Skin of body (tissue), 2 donors: ENCODE results near the gene BRD3. TPM values are rescaled to one million over a fixed set of nuclear protein-coding genes. Genes with fewer than 3 reads are reported as not detected.

Experiments used
- DNase-seq: peaks from one replicate; lab custom pipeline; 2025; lab: John Stamatoyannopoulos, UW
- total RNA-seq: library from RNA; depleted of rRNA; stranded (reverse); fragments of >200 nt; gene quantifications from one replicate; pipeline ENCODE4 v1.2.3, GENCODE V29; 2014

BRD3 gene
- total RNA-seq, 1 donor from 2014 or later = 16.7 TPM

DNA sequence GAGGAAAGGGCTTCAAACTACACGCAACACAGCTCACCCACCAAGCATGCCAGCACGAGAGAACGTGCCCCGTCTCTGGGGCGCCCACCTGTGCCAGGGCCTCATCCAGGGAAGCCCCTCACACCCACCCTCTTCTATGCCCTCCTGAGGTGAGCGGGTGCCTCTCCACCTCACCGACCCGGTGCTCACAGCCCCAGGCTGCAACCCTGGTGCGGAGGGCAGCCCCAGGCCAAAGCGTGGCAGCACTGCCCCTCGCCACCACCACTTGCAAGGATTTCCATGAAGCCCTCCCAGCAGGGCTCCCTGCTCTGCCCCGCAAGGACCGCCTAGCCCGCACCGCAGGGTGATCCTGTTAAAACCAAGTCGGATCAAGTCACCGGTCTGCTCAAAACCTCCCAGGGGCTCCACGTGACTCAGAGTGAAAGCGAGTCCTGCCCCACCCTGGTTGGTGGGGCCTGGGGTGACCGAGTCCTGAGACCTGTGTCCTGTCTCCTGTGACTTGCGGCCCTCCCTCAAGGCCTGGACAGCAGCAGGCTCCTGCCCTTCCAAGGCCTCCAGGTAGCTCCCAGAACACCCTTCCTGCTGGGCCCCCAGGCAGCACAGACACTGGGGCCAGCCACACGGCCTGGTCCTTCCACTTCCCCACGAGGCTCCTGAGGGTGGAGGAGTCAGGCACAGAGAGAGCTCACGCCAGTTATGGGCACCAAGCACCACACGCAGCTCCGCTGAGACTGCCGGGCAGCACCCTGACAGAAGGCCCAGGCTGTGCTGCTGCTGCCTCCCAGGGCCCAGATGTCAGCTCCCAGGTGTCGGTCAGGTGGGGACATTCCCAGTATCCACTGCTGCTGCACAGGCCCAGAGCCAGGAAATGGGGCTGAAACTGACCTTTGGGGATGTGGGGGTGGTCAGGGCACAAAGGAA is 12.7 kb downstream of the BRD3 start:
- no peak for DNase-seq

DNA sequence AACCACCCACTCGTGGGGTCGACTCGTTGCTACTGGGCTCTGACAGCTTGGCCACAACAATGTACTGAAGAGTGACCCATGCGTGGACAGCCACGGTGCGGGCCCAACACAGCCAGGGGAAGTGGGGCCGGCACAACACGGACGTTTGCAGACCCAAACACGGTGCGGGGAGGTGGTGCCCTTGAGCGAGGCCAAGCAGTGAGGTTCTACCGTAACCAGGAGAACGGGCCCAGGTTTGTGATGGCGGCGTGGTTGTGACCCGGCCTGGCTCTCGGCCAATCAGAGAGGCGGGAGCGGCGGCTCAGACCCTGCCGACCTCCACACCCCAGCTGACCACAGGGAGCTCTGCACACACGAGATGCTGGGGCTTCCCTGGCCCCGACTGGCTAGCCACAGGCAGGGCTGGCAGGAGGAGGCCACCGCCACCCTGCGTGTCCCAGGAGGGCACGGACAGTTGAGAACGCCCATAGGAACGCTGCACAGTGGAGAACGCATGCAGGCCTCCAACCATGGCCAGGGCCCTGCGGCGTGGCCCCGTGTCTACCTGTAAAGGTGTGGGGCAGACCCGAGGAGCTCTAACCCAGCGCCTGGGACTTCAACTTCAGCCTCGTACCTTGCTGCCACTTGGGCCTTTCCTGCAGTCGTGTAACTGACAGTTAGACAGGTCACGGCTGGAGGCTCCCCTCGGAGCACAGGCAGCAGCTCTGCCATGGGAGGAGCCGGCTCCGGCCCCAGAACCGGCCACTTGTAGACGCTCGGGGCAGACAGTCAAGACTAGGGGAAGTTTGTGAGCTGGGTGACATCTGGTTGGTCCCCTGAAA is 13.7 kb downstream of the BRD3 start:
- no peak for DNase-seq

DNA sequence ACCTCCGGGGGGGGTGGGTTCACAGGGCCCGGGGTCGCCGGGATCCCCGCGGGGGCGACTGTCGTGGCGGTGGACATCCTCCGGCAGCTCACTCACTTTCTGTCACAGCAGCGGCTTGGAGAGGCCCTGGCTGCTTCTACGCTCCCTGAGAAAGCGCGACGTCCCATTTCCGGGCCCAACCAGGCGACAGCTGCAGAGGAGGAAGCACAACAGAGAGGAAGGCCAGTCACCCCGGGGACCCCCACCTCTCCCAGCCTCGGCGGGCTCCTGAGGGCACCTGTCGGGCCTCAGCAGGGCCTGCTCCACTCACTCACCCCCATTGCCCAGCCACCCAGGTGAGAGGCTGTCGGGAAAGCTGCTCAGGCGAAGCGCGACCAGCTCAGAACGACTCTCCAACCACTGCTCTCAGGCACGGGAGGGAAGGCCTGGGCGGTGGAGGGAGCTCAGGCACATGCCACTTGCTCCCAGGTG is 14.4 kb downstream of the BRD3 start:
- DNase-seq = no peak

DNA sequence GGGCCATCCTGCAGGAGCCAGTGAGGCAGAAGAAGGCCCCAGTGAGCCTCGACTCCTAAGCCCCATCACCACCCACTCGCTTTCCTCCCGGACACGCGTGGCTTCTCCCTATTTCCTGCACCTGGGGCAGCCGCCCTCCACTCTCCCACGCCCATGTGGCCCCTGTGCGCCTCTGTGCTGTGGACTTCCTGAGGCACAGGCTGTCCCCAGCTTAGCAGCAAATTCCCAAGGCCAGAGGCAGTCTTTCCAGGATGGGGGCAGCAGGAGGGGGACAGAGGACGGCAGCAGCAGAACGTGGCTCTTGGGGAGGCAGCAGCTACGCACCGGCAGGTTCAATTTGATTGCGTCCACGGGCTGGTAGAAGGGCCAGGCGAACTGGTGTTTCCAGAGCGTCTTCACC is 14.9 kb downstream of the BRD3 start:
- no peak for DNase-seq

DNA sequence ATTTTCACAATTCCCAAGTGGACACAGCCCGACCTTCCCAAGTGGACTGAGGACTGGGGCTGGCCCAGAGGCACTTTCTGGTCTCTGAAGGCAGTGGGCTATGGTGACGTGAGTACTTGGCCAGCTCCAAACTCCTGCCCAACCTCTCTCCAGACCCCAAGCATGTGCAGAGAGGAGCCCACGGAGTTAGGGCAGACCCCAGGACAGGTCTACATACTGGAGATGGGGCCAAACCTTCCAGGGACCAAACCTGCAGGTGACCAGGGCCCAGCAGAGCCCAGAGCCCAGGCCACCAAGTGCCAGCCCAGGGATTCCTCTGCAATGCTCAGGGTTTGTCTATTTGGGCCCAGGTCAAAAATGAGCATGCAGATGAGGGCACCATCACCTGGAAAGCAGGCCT is 15.3 kb downstream of the BRD3 start:
- no peak for DNase-seq

DNA sequence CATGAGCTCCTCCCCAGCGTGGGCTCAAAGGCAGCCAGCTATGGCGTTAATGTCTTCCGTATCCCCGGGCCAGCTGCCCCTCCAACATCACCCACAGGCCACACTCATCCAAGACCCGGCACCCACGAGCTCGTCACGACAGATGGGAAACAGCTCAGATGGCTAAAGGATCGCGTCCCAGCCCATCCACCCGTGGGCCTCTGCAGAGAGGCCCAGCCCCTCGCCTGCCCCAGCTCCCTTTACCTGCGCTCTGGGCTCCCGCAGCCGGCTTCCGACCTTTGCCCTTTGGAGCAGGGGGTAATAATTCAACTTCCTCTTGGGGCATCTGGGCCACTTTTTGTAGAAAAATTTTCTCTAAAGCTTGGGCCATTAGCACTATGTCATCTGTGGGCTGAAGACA is 16.5 kb downstream of the BRD3 start:
- DNase-seq = no peak

DNA sequence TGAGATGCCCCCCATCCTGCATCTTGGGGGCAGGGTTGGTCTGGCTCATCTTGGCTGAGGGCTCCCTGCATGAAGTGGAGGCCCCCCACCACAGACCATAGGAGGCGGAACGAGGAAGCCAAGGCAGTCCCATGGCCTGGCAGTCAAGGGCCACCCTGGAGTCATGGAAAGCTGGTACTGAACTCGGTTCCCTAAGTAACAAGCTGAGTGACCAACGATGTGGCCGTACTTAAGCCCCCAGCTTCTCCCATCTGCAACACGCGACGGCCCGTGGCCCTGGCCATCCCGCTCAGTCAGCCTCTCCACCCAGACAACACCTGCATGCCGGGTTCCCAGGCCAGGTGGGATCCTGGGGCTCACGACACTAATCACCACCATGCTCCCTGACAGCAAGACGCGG is 17.1 kb downstream of the BRD3 start:
- DNase-seq = no peak

DNA sequence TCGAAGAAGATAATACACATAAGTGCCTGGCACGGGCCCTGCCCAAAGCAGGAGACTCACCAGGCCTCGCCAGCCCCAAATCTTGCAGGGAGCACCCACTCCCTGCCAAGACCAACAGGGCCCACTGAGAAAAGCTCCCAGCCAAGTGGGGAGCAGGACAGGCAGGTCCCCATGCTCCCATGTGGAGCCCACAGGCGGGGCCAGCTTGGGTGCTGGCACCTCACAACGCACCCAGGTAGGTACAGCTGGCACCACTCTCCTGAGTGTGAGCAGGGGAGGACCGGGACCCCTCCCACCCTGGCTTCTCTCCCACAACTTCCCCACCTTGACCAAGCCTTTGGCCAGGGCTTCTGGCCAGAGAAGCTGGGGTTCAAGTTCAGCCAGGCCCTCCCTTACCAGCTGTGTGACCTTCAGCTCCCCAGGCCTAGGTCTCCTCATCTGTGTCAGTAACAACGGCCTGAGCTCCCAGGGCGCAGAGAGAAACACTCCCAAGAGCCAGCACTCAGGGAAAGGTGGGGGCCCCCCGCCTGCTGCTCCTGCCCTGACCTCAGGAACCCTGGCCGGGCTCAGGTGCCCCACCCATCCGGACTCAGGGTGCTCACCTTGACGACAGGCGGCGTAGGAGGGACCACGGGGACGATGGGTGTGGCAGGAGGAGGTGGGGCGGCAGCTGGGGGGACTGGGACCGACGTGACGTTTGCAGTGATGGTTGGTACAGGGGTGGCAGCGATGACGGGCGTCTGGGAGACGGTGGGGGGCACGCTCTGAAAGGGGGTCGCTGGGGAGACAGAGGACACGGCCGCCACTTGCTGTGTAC is 17.8 kb downstream of the BRD3 start:
- no peak for DNase-seq

DNA sequence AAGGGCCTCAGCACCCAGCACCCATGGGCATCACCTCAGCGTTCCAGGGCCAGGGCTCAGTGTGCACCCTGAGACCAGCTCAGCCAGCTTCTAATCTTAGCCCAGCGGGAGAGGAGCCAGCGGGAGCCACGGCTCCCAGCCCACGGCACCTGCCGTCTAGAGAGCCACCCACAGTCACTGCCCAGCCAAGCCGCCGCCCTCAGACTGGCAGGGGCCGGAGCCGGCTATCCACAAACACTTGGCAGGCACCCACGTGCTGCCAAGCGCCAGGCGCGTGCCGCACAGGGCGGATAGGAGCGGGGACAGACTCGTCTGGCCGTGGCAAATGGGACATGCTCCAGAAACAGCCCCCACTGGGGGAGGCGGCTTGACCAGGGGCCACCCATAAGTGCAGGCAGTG is 18.6 kb downstream of the BRD3 start:
- DNase-seq = no peak

DNA sequence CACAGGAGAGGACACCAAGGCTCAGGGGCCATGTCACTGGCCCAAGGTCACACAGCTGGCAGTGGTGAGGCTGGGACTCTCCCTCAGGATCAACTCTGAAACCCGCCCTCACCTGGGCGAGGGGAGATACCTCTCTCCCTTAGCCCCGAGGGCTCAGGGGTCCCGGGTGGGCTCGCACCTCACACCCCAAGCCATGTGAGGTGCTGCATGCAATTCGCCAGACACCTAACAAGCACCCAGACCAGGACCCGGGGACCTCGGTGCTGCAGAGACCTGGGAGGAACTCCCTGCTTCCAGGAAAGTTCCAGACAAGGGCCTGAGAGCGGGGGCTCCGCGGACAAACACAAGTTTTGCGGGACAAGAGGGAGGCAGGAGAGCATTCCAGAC is 19.3 kb downstream of the BRD3 start:
- DNase-seq = no peak

DNA sequence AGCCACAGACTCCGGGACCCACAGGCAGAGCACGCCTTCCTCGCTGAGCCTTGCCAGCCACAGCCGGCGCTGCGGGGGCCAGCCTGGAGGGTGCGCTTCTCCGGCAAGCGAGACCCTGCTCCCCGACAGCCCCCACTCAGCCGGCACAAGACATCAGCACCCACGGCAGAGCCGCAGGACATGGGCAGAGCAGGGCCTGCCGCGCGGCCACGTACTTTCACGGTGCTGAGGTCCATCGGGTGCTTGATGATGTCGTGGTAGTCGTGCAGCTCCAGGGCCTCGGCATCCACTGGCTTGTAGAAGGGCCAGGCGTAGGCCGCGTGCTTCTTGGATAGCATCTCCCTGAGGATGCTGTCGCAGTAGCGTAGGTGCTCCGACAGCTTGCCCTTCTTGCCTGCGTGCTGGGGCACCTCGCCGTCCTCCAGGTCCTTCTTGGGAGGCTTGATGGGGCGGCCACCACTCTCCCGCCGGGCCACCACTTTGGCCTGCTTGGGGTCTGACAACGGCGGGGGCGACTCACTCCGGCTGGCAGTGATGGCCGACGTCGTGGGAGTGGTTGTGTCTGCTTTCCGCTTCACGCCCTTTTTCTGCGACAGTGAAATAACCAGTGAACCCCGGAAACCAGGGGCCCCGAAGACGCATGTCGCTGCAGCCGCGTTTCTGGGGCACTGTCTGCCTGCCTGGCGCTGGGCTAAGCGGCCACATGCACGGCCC is 19.8 kb downstream of the BRD3 start:
- DNase-seq = no peak

DNA sequence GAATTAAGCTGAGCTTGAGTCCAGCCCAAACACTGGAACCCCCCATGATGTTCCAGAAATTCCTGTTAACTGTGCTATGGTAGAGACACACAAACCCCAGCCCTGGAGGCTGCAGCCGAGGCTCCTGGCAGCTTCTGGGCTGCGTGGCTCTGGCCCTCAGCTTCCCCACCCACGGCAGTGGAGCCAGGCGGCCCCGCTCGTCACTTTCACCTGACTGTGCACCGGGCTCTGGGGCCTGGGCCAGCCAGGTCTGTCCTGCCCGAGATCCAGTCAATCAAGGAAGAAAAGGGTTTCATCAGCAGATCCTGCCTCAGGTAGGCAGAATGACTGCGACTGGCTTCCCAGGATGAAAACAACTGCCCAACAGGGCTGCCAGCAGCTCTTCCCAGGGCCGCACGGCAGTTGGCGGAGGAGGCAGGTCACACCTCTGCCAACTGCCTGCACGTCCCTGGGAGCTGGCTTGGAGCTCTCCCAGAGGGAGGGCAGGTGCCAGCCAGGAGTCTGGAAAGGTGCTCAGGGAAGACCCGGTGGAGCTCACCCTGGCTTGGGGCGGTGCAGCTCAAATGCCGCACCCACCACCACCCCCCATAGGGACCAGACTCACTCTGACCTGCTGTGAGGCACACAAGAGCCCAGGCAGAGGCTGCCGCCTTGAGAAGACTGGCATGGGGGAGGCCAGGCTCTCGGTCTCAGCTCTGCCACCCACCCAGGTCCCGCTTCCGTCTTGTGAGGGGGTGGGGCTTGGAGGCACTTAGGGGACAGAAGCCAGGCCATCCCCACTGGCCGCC is 20.7 kb downstream of the BRD3 start:
- DNase-seq = no peak

DNA sequence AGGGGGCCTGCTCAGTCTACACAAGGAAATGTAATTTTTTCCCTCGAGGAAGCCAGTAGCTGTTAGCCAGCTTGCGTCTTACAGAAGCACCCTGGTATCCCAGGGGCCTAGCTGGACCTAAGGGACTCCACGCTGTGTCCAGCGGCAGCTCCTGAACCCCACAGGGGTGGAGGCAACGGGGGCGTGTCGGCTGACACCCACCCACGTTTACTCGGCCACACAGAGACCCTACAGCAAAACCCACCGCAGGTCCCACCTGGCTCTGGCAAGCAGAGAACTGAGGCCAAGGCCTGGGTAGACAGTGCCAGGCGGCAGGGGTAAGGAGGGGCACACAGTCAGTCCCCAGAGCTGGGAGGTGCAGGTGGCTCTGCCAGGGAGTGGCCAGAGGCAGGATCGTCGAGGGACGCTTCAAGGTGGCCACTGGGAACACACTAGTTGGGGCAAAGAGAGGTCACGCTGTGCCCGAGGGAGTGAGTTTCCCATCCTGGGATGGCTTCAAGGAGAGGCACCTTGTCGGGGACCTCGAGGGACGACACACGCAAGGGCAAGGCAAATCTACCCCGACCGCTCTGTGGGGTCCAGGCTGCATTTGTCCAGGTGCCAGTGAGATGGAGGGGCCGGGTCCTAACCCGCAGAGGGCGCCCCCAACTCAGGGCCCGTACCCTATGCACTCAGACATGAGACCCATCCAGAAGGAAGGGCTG is 21.8 kb downstream of the BRD3 start:
- DNase-seq = no peak

DNA sequence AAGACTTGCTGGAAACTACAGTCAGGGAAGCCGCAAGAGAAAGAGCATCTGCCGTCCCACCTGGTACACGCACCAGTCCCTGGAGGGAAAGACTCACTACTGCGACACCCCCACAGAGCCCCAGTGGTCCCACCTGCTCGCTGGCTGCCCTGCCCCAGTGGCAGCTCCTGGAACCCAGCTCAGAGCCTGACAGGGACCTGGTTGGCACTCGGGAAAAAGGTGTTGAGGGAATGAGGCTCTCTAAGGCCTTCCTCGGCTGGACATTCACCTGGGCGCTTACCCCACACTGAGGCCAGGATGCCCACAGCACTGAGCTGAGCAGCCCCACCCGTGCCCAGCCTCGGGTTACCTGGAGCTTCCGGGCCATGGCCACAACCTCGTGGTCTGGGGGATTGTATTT is 22.9 kb downstream of the BRD3 start:
- DNase-seq = no peak

DNA sequence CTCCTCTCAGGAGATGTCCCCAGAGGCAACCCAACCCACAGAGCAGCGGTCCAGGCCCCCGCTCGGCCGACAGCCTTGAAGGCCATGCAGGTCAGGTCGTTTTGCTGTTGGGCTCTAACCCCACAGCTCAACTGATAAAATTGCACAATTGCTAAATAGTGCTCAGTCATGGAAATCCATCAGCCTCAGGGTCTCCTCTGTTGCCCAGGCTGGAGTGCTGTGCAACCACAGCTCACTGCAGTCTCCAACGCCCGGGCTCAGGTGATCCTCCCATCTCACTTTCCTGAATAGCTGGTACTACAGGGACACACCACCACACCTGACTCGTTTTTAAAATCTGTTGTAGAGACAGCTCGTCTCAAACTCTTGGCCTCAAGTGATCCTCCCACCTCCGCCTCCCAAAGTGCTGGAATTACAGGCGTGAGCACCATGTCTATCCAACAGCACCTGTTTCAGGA is 24.3 kb downstream of the BRD3 start:
- DNase-seq = no peak

DNA sequence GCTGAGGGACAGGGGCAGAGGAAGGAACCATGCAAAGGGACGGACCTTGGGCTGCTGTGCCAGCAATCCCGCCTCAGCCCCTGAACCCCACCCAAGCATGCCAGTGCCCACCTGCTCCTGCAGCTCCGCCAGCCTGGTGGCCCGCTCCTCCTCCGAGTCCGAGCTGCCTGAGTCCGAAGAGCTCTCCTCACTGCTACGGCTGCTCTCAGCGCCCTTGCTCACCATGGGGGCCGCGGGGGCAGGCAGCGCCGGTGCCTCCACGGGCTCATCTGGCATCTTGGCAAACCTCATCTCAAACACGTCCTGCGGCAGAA is 26.2 kb downstream of the BRD3 start:
- DNase-seq = no peak

DNA sequence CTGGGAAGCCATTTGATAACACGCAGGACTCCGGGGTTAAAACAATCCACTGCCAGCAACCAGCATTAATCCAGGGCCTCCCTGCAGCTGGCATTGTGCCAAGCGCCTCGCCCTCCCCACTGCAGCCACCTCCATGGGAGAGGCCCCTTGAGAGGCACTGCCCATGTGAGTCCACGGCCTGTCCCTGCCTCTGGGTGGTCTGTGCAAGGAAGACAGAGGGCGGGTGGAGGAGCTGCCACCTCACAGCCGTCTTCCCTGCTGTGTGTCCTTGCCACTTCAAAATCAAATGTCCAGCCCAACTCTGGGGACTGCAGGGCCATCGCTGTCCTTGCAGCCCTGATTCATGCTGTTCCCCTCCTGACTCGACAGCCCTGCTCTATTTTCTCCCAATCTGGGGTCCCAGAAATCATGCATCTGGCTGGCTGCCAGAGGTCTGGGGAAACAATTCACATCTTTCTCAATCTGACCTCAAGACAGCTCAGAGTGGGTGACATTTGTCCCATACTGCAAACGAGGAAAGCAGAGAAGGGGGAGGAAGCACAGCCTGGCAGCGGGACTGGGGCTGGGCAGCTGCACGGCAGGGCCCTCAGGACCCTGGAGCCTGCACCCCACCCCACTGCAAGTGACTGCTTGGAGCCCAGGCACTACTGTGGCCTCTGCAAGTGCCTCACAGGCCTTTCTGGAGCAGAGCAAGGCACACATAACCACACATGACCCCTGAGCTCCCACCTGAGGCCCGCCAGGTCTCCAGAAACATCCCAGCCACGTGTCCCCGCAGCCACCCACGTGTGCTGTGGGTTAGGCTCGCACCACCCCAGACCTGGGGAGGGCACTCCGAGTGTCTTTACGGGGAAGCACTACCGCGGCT is 26.8 kb downstream of the BRD3 start:
- no peak for DNase-seq

DNA sequence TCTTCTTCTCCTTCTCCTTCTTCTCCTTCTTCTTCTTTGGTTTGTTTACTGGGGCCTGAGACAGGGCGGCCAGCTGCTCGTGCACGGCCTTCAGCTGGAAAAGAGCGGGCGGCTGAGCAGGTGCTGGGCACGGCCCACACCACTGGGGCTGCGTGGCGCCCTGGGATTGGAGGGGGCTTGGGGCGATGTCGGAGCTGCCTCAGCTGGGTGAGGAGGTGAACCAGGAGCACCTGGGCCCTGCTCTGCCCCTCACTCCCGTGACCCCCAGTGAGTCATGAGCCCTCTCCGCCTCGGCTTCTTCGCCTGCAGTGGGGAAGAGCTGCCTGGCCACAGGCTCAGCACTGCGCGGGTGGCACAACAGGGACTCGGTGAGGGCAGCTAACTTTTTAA is 27.7 kb downstream of the BRD3 start:
- no peak for DNase-seq
